Left kidney (tissue), 2 donors: ENCODE results near the gene ADARB2. TPM values are rescaled to one million over a fixed set of nuclear protein-coding genes. Genes with fewer than 3 reads are reported as not detected.

ENCODE experiments used
- DNase-seq: peaks from one replicate; pipeline ENCODE4 v3.0.0-alpha.2; 2013
- polyA plus RNA-seq: library from polyadenylated mRNA; unstranded; fragments of 120-200 nt; gene quantifications from one replicate; pipeline ENCODE4 v1.2.1, GENCODE V29; 2013; ENCODE audit not compliant: insufficient read length

ADARB2 gene
- polyA plus RNA-seq, 1 donor = 0.88 TPM

GRCh38 chr10:1495915-1496517 is 241.3 kb downstream of the ADARB2 start:
- DNase-seq = no peak

- DNase-seq = no peak
Observed at GRCh38 chr10:1492641-1493040, 244.7 kb downstream of the ADARB2 start.

DNA sequence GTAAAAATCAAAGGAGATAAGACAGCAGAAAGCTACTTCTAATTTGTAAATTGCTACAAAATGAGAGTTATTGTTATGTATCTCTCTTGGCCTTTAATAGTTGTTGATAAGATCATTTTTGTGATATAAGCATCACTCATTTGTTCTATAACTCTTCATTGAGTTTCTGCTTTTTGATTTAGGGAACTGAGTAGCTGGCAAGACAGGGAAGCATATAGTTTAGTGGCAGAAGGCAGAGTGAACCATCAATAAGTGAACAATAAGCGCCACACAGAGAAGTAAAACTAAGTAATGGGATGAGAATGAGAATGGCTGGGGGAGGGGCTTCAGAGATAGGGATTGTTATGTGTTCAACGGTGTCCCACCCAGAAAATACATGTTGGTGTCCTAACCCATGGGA is 245.4 kb downstream of the ADARB2 start:
- DNase-seq = no peak

DNA sequence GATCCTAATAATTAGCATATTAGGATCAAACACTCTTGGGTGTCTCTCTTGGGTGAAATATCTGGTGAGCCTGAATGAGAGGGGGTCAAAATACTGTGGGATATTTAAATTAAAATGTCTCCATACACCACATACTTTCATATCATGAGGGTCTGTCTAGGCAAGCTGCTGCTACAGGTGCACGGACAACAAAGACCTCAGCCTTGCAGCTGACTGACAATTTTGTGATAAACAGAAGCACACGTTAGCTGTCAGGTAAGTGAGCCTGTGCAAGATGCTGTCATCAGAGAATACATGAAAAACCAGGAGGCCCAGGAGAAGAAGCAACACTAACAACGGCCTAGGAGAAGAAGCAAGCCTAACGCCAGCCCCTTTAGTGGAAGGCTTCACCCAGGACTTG is 247.5 kb downstream of the ADARB2 start:
- DNase-seq = no peak

DNA sequence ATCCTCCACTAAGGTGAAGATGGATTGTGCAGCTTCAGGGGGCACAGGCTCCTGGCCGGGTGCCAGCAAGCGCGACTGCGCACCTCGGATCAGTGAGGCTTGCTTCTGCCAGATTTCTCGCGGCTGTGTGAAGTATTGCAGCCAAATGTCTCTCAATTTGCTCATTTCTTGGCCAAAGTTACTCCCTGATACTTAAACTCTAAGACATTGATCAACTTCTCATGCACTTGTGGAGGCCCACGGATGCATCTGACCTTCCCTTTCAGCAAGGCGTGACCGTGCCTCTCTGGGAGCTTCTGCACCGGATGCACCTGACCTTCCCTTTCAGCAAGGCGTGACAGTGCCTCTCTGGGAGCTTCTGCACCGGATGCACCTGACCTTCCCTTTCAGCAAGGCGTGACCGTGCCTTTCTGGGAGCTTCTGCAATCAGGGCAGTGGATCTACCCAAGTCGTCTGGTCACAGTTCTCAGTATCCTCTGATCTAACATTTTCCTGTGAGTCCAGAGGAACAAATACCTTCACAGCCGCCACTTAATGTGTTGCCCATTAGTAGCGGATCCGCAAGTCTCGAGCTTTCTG is 248.3 kb downstream of the ADARB2 start:
- no peak for DNase-seq

DNA sequence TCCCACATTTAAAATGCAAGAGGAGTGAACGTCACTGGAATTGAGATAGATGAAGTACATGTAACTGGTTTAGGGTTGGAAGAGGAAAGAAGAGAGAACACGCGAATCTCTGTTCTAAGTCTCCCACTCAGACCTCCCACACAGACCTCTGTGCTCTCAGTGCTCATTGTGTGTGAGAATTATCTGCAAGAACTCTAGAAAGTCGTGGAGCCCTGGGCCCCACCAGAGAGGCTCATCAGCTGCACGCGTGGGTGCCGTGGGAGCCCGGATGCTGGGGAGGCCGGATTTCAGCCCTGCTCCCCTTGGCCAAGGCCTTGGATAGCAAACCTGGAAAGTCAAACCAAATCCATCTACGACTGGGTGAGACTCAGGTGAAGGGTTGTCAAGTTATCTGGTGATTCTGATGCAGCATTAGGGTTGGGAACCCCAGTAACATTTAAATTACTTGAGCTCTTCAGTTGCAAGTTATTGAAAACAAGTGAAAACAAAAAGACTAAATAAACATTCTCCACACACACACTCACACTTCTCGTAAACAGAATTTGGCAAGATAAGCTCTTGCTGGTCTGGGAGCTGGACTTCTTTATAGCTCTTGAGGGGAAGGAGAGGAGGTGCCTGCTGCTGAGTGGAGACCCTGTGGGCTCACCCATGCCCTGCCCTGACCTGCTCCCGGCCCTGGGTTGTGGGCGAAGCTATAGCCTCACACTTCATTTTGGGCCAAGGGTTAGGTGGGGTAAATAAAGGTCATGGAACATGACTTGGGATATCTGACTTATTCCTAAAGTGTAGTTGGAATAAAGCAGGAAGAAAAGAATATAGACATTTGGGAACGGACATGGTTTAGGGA is 250.3 kb downstream of the ADARB2 start:
- DNase-seq = no peak

DNA sequence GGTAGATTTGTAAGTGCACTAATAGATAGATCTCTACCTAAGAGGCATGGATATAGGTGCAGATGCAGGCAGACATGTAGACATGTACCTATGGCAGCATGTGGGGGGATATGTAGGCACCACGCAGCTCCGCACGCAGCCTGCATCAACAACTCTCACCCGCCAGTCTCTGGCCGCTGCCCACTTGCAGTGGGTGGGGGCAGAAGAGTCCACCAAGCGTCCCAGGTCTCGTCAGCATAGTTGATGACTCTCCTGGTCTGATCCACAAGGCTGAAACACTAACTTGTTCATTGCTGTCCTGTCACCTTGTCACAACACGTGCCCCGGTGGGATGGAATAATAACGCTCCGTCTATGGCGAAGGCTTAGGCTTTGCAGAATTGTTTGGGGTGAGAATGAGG is 252.0 kb downstream of the ADARB2 start:
- no peak for DNase-seq

GRCh38 chr10:1483826-1484225 is 253.5 kb downstream of the ADARB2 start:
- no peak for DNase-seq

DNA sequence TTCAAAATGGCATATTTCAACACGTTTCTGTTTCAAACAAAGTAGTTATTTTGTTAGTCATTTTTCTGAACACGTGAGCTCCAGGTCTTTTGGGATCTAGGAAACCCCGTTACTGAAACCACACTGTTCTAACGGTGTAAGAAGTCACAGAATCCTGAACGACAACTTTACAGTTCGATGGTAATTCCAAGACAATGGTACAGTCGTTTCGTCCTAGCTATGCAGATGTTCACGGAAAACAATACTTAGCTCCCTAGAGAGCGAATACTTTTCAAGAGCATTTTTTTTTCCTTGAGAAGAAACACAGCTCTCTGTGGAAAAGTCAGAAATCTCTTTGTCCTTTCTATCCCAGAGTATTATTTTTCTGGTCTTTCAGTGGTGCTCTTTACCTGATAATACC is 254.1 kb downstream of the ADARB2 start:
- no peak for DNase-seq

- DNase-seq = no peak
Observed at GRCh38 chr10:1477578-1477977, 259.7 kb downstream of the ADARB2 start.

GRCh38 chr10:1476455-1476803 is 260.9 kb downstream of the ADARB2 start:
- no peak for DNase-seq

- DNase-seq = no peak
Observed at GRCh38 chr10:1475771-1476454, 261.4 kb downstream of the ADARB2 start.

DNA sequence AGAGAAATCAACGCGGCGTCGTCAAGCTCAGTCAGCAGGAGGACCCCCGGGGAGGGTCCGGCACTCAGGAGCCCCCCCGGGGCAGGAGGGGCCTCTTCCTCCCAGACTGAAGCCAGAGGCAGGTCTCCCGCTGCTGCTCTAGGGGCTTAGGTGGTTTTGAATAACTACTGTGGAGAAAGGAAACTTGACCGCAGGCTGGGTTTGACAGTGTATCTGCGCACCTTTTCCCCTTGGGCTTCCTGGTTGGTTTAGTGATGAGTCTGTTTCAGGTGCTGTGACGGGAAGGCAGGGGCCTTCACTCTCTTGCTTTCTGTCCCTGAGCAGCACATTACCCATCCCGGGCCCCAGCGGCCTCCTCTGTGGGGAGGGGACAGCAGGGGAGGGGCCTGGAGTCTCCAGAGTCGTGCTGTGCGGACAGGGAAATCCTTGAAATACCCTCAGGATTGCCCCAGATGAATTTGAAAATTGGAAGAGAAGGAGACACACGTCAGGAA is 262.2 kb downstream of the ADARB2 start:
- no peak for DNase-seq

DNA sequence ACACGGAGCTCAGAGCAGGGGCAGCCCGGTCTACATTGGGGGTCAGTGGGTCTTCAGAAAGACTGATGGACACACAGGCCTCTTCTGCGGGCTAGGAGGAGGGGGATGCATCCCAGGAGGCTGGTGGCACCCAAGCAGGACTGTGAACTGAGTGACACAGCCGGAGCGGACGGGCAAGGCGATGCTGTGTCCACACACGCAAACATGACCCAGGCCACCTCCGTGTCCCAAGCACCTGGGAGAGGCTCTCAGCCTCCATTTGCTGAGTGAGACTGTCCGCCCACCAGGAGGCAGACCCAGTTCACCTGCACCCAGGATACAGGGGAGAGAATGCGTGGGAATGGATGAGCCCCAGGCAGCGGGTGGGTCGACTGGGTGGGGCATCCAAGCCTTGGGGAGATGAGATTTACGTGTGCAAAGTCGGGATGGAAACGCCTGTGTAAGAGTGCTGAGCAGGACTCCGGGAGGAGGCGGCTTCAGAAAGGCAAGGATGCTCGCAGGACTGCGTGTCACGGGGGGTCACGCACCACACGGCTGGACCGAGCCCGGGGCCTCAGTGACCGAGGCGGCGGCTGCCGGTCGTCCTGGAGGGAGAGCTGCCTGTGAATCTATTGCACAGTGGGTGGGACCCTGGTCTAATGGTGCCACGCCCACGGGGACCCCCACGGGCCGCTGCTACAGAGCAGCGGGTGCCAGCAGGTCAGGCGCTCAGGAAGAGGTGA is 262.8 kb downstream of the ADARB2 start:
- DNase-seq = no peak

- no peak for DNase-seq
Observed at GRCh38 chr10:1473874-1474273, 263.5 kb downstream of the ADARB2 start.

- DNase-seq = no peak
Observed at GRCh38 chr10:1472178-1472958, 265.0 kb downstream of the ADARB2 start.

DNA sequence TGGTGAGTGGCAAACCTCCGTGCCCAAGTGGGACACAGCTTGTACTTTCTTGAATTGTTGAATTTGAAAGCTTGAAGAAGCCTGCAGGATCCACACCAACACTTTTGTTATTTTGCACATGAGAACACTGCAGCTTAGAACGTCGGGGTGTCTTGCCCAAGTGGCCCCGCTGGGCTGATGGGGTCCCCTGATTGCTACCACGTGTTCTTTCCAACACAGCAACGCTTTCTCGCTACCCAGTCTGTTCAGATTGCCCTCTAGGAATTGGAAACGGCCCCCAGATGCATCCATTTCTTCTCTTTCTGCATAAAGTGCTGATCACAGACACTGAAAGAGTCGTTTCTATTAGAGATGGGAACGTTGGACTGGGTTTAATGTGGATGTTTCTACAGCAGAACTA is 268.5 kb downstream of the ADARB2 start:
- DNase-seq = no peak

DNA sequence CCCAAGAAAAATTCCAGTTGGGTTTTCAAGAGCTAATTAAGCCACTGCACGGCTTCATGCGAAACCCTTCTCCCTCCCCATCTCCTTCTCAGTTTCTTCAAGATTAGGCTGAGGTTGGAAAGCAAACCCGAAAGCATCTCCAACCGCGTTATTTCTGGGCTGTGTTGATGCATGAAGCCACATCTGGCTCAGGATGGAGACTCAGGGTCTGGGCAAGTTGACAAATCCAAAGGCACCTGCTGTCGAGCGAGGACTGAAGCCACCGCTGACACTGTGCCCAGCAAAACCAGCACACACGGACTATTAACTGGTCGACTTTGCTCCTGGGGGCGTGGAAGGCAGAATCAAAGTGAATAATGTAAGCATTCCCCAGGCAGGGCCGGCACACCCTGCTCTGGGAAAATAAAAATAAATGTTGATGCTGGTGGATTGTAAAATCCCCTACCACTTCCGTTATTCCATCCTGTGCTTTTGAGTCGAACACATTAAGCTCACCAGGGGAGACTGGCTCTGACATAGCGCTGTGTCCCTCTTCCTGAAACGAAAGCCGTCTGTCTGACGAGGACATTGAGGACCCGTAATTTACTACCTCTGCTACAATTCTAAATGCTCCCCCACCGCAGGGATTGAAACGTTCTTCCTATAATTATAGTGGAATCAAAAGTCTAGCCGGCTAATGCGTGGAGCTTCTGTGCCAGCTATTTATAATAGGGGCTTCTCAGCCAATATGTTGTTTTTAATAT is 269.8 kb downstream of the ADARB2 start:
- DNase-seq = no peak

DNA sequence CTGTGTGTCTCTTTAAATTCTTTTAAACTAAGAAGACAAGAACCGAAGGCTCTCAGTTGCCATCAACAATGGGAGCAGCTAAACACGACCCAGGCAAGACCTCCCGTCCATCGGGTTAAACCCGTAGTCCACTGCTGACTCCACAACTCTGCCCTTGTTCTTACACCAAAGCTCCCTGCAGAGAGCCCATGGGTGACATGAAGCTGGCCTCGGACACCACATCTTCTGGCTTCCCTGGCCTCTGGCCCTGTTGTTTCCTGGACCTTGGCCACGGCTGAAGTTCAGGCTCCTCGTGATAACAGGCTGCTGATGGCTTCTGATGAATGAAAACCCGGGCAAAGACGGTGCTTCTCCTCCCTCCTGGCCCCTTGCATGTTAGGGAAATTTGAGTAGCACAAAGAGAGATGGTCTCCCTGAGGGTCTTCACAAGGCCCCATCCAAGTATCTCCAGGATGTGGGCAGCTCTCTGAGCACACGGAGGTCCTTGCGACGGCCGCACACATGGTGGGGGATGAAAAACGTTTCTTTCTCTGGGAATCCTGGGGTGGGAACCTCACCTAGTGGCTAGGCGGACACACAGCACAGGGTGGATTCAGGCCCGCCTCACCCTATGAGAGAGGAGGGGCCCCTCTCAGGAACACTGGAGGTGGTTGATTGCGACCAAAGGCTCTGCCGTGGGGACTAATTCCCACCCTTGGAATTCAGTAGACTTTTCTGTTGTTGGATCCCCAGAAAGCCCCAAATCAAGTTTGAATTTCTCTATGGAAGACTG is 271.1 kb downstream of the ADARB2 start:
- no peak for DNase-seq

DNA sequence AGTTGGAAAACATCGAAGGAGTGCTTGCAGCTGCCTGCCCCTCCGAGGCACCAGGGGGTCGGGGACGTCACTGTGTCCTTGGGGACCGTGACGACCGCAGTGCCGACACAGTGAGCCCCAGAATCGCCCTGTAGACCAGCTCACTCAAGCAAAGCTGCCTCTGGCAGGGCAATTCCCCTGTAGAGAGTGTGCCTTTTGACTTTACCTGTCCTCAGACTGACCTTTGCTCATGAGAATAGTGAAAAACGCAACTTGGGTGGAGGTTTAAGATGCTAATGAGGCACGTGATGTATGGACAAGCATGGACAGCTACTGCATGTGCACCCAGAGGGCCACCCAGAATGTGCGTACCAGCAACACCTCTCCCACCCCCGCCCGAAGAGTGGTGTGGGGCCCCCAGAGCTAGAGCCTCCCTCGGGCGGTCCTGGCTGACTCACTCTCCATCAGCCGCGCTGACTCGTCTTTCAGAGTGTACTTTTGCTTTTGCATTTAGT is 271.9 kb downstream of the ADARB2 start:
- no peak for DNase-seq
